Upper lobe of left lung (tissue), 4 donors: ENCODE measurements around the gene FAM227A.

ENCODE experiments used
- CTCF ChIP-seq, 6 experiments: fragments of 450-650 bp in 4 of 6; fragments of 200-600 bp in 2 of 6; sonication (generic) in 2 of 6; IDR thresholded peaks; one replicate each; pipeline ENCODE4 v1.5.1; 2016 to 2019; ENCODE audit warnings: antibody characterized with exemption in 6 of 6
- POLR2AphosphoS5 ChIP-seq, 2 donors: sonication (generic); formaldehyde crosslinking; IDR thresholded peaks; one replicate each; pipeline ENCODE4 v1.5.1; 2017; ENCODE audit warnings: antibody characterized with exemption in 2 of 2

DNA sequence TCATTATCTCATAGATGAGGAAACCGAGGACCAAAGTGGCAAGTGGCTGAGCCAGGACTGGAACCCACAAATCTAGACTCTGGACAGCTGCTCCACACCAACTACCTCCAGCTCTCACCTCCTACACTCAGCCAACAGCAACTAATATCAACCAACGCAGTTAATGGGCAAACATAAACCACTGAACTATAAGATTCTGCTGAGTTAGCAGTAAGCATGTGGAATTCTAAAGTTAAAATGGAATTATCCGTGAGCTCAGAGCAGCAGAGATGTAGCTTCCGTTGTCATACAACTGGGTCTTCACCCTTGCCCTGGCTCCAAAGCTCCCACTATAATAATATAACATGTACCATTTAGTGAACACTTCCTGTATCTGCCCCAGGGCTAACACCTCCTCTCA lies 27.1 kb downstream of the FAM227A start:
- TF ChIP-seq CTCF (IDR thresholded peaks at IDR 0.05) (no peak), POLR2AphosphoS5 (IDR thresholded peaks at IDR 0.05) (no peak)
